Thoracic aorta (tissue), 2 donors: ENCODE results near the gene TMEM150B. TPM values are rescaled to one million over a fixed set of nuclear protein-coding genes. Genes with fewer than 3 reads are reported as not detected.

Experiments
- ATAC-seq: fragments of 150-250 bp; one replicate; pipeline ENCODE4 v1.8.0; 2017; ENCODE audit warnings: low read depth; ENCODE audit not compliant: insufficient number of reproducible peaks, low FRiP score
- DNase-seq: peaks from one replicate; pipeline ENCODE4 v3.0.0-alpha.2; 2020; ENCODE audit warnings: low spot score
- H3K27ac ChIP-seq, 2 donors: fragments of 200-600 bp; sonication (generic); 1 replicate in 1 of 2; 2 replicates in 1 of 2; pipeline ENCODE4 v1.5.1; 2016; ENCODE audit warnings: mild to moderate bottlenecking in 2 of 2, moderate library complexity in 2 of 2
- H3K27me3 ChIP-seq: fragments of 200-600 bp; sonication (generic); replicated peaks from 2 replicates; pipeline ENCODE4 v1.6.0; 2016; ENCODE audit warnings: mild to moderate bottlenecking; ENCODE audit not compliant: insufficient read depth
- H3K36me3 ChIP-seq: fragments of 200-600 bp; sonication (generic); one replicate; pipeline ENCODE4 v1.5.1; 2016
- H3K4me1 ChIP-seq, 2 donors: fragments of 200-600 bp; sonication (generic); 1 replicate in 1 of 2; 2 replicates in 1 of 2; pipeline versions ENCODE4 v1.5.1 to v1.6.0; 2016; ENCODE audit warnings: low read depth in 2 of 2, mild to moderate bottlenecking in 1 of 2; ENCODE audit not compliant: control insufficient read depth in 1 of 2
- H3K4me3 ChIP-seq: fragments of 200-600 bp; sonication (generic); 2 replicates; pipeline ENCODE4 v1.5.1; 2016; ENCODE audit warnings: mild to moderate bottlenecking
- H3K9me3 ChIP-seq: fragments of 200-600 bp; sonication (generic); 2 replicates; pipeline ENCODE4 v1.5.1; 2016
- total RNA-seq, 2 donors: library from RNA; depleted of rRNA; stranded (reverse); fragments of >200 nt; gene quantifications; one replicate each; pipeline versions ENCODE4 v1.1.0 to v1.2.3, GENCODE V29; 2016
- TF ChIP-seq, protein P1 (sequence below): fragments of 200-600 bp; sonication (generic); IDR thresholded peaks from one replicate; pipeline ENCODE4 v1.5.1; 2019; ENCODE audit warnings: antibody characterized with exemption

Gene TMEM150B
- total RNA-seq, 2 donors from 2014 or later = 6.8 TPM; not detected in 1

- no peaks in the 10 kb centered on the region for H3K9me3 ChIP-seq
- H3K4me3 ChIP-seq = no peak overlapping the region
- H3K4me1 ChIP-seq = peaks cover 9 to 17% of the 10 kb centered on the region in 2 donors
- peaks cover 9% of the 10 kb centered on the region for H3K36me3 ChIP-seq
- H3K27me3 ChIP-seq = no peaks in the 10 kb centered on the region
- no peak for DNase-seq
- no peak for ATAC-seq
- TF ChIP-seq, protein P1, sequence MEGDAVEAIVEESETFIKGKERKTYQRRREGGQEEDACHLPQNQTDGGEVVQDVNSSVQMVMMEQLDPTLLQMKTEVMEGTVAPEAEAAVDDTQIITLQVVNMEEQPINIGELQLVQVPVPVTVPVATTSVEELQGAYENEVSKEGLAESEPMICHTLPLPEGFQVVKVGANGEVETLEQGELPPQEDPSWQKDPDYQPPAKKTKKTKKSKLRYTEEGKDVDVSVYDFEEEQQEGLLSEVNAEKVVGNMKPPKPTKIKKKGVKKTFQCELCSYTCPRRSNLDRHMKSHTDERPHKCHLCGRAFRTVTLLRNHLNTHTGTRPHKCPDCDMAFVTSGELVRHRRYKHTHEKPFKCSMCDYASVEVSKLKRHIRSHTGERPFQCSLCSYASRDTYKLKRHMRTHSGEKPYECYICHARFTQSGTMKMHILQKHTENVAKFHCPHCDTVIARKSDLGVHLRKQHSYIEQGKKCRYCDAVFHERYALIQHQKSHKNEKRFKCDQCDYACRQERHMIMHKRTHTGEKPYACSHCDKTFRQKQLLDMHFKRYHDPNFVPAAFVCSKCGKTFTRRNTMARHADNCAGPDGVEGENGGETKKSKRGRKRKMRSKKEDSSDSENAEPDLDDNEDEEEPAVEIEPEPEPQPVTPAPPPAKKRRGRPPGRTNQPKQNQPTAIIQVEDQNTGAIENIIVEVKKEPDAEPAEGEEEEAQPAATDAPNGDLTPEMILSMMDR = no peak
- no peak overlapping the region for H3K27ac ChIP-seq
These were observed 47.6 kb downstream of the TMEM150B start for GRCh38 chr19:55277494-55277893.

DNA sequence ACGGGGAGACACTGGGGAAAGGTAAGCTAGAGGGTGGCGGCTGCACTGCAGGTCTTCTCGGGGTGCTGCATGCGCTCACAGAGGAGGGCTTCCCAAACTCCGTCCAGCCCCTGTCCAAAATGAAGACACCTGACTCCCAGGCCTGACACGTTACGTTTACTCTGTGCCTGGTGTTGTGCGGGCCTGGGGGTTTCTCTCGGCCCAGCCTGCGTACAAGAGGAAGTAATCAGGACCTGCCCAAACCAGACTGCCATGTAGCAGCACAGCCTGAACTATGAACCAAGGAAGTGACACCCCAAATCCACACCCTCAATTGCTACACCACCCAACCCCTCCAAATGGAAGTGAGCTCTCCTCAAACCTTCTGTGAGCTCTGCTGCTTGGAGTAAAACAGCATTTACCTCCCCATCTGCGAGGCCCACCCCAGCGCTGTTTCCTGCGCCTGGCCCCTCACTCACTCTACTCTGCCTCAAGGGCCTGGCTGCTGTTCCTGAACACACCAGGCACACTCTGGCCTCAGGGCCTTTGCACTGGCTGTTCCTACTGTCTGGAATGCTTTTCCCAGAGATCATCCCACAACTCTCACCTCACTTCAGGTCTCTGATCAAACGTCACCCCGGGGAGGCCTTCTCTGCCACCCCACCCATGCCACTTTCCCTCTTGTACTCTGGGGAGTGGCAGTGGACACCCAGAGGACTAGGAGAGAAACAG, 48.3 kb downstream of the TMEM150B start:
- TF ChIP-seq, protein P1 = no peak
- DNase-seq (no peak), ATAC-seq (no peak)
- H3K4me3 ChIP-seq = no peak overlapping the region
- H3K9me3 ChIP-seq = no peaks in the 10 kb centered on the region
- H3K27ac ChIP-seq = no peak overlapping the region
- peaks cover 9% of the 10 kb centered on the region for H3K36me3 ChIP-seq
- H3K27me3 ChIP-seq = no peaks in the 10 kb centered on the region
- peaks cover 9 to 17% of the 10 kb centered on the region in 2 donors for H3K4me1 ChIP-seq

- no peak overlapping the region for H3K4me3 ChIP-seq
- H3K36me3 ChIP-seq = peaks cover 9% of the 10 kb centered on the region
- peaks cover 9 to 17% of the 10 kb centered on the region in 2 donors for H3K4me1 ChIP-seq
- TF ChIP-seq, protein P1 = no peak
- no peak for ATAC-seq
- H3K27me3 ChIP-seq = no peaks in the 10 kb centered on the region
- DNase-seq = no peak
- H3K27ac ChIP-seq = no peak overlapping the region
- H3K9me3 ChIP-seq = no peaks in the 10 kb centered on the region
These were observed 49.1 kb downstream of the TMEM150B start for GRCh38 chr19:55275851-55276719.

DNA sequence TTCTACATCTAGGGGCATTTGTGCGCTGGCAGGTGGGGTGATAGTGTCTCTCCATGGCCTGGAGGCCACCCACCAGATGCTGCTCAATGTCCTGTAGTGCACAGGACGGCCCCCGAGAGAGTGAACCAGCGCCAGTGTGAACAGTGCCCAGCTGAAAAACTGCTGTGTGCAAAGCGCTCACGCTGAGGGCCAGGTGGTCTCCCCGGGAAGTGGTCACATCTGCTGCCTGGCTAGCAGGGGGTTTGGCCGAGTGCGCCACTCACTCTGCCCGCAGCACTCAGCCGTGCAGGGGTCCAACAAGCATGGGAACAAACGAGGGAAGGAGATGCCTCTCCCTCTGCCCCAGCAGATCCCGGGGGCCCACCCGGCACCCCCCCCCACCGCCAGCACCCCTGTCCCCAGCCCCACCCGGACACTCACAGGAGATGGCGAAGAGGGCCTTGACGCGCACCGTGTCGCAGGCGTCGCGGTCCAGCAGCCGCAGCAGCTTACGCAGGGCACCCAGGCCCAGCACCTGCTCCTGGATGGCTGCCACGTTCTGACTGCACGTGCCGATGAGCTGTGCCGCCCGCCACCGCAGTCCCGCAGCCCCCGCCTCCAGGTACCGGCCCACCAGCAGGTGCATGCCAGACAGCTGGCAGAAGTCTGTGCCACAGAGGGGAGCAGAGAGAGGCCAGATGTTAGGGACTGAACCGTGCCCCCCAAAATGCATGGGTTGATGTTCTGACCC, 51.0 kb downstream of the TMEM150B start:
- H3K9me3 ChIP-seq = no peaks in the 10 kb centered on the region
- H3K4me3 ChIP-seq = no peak overlapping the region
- DNase-seq = no peak
- H3K36me3 ChIP-seq = peaks cover 9% of the 10 kb centered on the region
- TF ChIP-seq, protein P1 = no peak
- no peak overlapping the region for H3K27ac ChIP-seq
- ATAC-seq = no peak
- no peaks in the 10 kb centered on the region for H3K27me3 ChIP-seq
- H3K4me1 ChIP-seq = peaks cover under 1 to 5% of the 10 kb centered on the region in 2 donors

GRCh38 chr19:55272142-55272541, 53.0 kb downstream of the TMEM150B start:
- Histone ChIP-seq H3K4me3 (no peak overlapping the region), H3K27ac (no peak overlapping the region), H3K9me3 (no peaks in the 10 kb centered on the region), H3K27me3 (no peaks in the 10 kb centered on the region), H3K36me3 (peaks cover 9% of the 10 kb centered on the region), H3K4me1 (no peaks in the 10 kb centered on the region)
- DNase-seq (no peak), ATAC-seq (no peak)
- TF ChIP-seq, protein P1 = no peak
